Lower leg skin (tissue), 3 donors: Measurements from ENCODE around the gene C22orf31.

Source experiments
- POLR2A ChIP-seq, 2 donors: fragments of 450-650 bp; IDR thresholded peaks; one replicate each; pipeline ENCODE4 v1.6.1; 2016 to 2017; ENCODE audit warnings: antibody characterized with exemption in 2 of 2, mild to moderate bottlenecking in 1 of 2, moderate library complexity in 1 of 2
- TF ChIP-seq, protein P1 (sequence below), 3 donors: fragments of 450-650 bp; IDR thresholded peaks; one replicate each; pipeline ENCODE4 v1.5.1; 2016; ENCODE audit warnings: antibody characterized with exemption in 3 of 3, mild to moderate bottlenecking in 3 of 3, moderate library complexity in 2 of 3

DNA sequence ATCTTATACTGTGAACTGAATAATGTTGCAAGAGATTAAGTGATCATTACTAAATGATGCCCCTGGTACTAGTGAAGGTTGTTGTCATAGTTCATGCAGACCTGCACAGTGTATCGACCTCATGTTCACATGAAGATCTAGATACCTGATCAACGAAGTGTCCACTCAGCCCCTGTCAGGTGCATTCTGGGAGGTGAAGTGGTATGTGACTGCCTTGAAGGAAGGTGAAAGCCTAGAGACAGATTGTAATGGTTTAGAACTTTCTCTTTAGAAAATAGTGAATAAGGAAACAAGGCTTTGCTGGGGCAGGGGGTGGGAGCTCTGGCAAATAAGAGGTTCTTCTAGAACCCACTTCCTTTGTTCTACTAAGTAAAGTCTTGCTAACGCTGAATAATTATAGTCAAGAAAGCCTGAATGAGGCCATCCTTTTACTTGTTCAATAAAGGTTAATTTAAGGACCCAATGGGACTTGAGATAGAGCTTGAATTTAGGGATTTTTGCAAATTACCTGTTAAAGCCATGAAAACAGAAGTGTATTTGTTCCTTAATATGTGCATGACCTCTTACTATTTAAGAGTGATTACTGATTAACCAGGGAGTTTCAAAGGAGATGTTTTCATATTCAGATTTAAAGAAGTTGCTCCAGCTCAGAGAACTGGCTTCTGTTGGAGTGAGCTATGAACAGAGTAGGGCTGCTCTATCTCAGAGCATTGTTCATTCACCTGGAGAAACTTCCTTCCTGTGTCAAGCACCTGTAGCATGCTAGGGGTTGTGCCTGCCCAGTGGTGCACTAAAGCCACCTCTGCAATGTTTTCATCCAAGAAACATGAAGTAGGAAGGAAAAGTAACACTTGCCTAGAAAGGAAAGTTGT is 45.3 kb downstream of the C22orf31 start:
- TF ChIP-seq, protein P1, sequence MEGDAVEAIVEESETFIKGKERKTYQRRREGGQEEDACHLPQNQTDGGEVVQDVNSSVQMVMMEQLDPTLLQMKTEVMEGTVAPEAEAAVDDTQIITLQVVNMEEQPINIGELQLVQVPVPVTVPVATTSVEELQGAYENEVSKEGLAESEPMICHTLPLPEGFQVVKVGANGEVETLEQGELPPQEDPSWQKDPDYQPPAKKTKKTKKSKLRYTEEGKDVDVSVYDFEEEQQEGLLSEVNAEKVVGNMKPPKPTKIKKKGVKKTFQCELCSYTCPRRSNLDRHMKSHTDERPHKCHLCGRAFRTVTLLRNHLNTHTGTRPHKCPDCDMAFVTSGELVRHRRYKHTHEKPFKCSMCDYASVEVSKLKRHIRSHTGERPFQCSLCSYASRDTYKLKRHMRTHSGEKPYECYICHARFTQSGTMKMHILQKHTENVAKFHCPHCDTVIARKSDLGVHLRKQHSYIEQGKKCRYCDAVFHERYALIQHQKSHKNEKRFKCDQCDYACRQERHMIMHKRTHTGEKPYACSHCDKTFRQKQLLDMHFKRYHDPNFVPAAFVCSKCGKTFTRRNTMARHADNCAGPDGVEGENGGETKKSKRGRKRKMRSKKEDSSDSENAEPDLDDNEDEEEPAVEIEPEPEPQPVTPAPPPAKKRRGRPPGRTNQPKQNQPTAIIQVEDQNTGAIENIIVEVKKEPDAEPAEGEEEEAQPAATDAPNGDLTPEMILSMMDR (IDR thresholded peaks at IDR 0.05) = no peak
- TF ChIP-seq POLR2A (IDR thresholded peaks at IDR 0.05) = no peak
